Keratinocyte (primary cell): ENCODE results near the gene ARHGAP6.

Source experiments
- EZH2 ChIP-seq: IDR thresholded peaks from one replicate; pipeline ENCODE4 v1.6.1; 2012; ENCODE audit warnings: inconsistent platforms, mild to moderate bottlenecking, low read length, moderate library complexity
- TF ChIP-seq, protein P1 (sequence below), 3 experiments: IDR thresholded peaks in 1 of 3; conservative IDR thresholded peaks in 1 of 3; optimal IDR thresholded peaks in 1 of 3; 2 replicates in 2 of 3; 3 replicates in 1 of 3; pipeline versions ENCODE3 to v1.5.1; 2011; ENCODE audit warnings: low read length in 3 of 3, mild to moderate bottlenecking in 3 of 3, moderate library complexity in 2 of 3, control low read depth in 1 of 3, inconsistent platforms in 1 of 3; ENCODE audit not compliant: insufficient read depth in 2 of 3; ENCODE audit errors: extremely low read depth in 1 of 3

DNA sequence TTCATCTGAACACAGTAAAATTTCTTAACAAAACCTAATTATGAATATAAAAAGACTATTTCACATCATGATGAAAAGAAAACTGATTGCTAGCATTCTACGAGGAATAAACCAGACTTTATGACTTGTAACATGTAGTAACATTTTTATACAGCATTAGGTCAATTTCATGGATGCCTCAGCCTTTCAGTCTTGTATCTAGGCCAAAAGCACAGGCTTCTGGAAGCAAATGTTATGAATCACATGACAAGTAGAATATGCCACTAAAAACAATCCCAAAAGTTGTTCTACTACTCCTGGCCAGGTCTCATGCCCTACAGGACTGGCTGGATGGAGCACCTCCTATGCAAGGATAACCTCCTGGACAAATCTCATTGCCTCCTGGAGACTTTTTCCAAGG is 101.2 kb downstream of the ARHGAP6 start:
- TF ChIP-seq, protein P1, sequence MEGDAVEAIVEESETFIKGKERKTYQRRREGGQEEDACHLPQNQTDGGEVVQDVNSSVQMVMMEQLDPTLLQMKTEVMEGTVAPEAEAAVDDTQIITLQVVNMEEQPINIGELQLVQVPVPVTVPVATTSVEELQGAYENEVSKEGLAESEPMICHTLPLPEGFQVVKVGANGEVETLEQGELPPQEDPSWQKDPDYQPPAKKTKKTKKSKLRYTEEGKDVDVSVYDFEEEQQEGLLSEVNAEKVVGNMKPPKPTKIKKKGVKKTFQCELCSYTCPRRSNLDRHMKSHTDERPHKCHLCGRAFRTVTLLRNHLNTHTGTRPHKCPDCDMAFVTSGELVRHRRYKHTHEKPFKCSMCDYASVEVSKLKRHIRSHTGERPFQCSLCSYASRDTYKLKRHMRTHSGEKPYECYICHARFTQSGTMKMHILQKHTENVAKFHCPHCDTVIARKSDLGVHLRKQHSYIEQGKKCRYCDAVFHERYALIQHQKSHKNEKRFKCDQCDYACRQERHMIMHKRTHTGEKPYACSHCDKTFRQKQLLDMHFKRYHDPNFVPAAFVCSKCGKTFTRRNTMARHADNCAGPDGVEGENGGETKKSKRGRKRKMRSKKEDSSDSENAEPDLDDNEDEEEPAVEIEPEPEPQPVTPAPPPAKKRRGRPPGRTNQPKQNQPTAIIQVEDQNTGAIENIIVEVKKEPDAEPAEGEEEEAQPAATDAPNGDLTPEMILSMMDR (optimal IDR thresholded peaks at IDR 0.05 in 1 of 3, IDR thresholded peaks at IDR 0.05 in 1 of 3, conservative IDR thresholded peaks at IDR 0.05 in 1 of 3; ENCODE audit: extremely low read depth in 1 of 3, insufficient read depth in 2 of 3, low read length in 3 of 3) = no peak
- TF ChIP-seq EZH2 = no peak
